CD4-positive, alpha-beta T cell treated with Interleukin-21 for 1 hour (primary cell): Measurements from ENCODE around the gene IGF1R.

Experiments
- DNase-seq: peaks from one replicate; pipeline ENCODE4 v3.0.0-alpha.2; 2020

The IGF1R gene

GRCh38 chr15:98755781-98756180 is 107.4 kb downstream of the IGF1R start:
- DNase-seq = no peak

- no peak for DNase-seq
Measured at GRCh38 chr15:98758224-98758623, 109.9 kb downstream of the IGF1R start.

GRCh38 chr15:98759277-98759676 is 110.9 kb downstream of the IGF1R start:
- DNase-seq = no peak

GRCh38 chr15:98760112-98760826 is 111.9 kb downstream of the IGF1R start:
- DNase-seq = no peak

GRCh38 chr15:98760975-98761374 is 112.6 kb downstream of the IGF1R start:
- no peak for DNase-seq

GRCh38 chr15:98763179-98763578 is 114.8 kb downstream of the IGF1R start:
- no peak for DNase-seq

GRCh38 chr15:98764291-98764690 is 116.0 kb downstream of the IGF1R start:
- no peak for DNase-seq

- DNase-seq = no peak
Measured at GRCh38 chr15:98765610-98766009, 117.3 kb downstream of the IGF1R start.

- no peak for DNase-seq
Measured at GRCh38 chr15:98767692-98768091, 119.4 kb downstream of the IGF1R start.

GRCh38 chr15:98769867-98770266 is 121.5 kb downstream of the IGF1R start:
- DNase-seq = no peak

- DNase-seq = no peak
Measured at GRCh38 chr15:98770984-98771383, 122.6 kb downstream of the IGF1R start.

GRCh38 chr15:98771541-98771940 is 123.2 kb downstream of the IGF1R start:
- no peak for DNase-seq

GRCh38 chr15:98772895-98773294 is 124.6 kb downstream of the IGF1R start:
- no peak for DNase-seq

- no peak for DNase-seq
Measured at GRCh38 chr15:98773616-98774015, 125.3 kb downstream of the IGF1R start.

- DNase-seq = no peak
Measured at GRCh38 chr15:98774756-98775497, 126.6 kb downstream of the IGF1R start.

GRCh38 chr15:98775498-98776230 is 127.3 kb downstream of the IGF1R start:
- no peak for DNase-seq

- DNase-seq = no peak
Measured at GRCh38 chr15:98776607-98777281, 128.4 kb downstream of the IGF1R start.

GRCh38 chr15:98777426-98777825 is 129.1 kb downstream of the IGF1R start:
- no peak for DNase-seq

- no peak for DNase-seq
Measured at GRCh38 chr15:98778263-98778959, 130.1 kb downstream of the IGF1R start.

GRCh38 chr15:98778960-98779359 is 130.6 kb downstream of the IGF1R start:
- no peak for DNase-seq

GRCh38 chr15:98779463-98780071 is 131.2 kb downstream of the IGF1R start:
- DNase-seq = peak; percentile 69

GRCh38 chr15:98781838-98782237 is 133.5 kb downstream of the IGF1R start:
- no peak for DNase-seq
